Panc1 (cell line): Measurements from ENCODE around the gene TSSK6. TPM values are rescaled to one million over a fixed set of nuclear protein-coding genes. Genes with fewer than 3 reads are reported as not detected.

ENCODE experiments used
- total RNA-seq: library from RNA; stranded (reverse); gene quantifications from one replicate; pipeline ENCODE4 v1.2.1, GENCODE V29; 2021; ENCODE audit not compliant: unreplicated experiment

The TSSK6 gene
- total RNA-seq, 1 experiment from 2014 or later = 1.8 TPM

Other genes with a start within 250 kb of the TSSK6 start
- 2.7 TPM for gene TM6SF2, start 242.2 kb downstream of the TSSK6 start, total RNA-seq
- 41.5 TPM for gene SUGP1, start 195.0 kb downstream of the TSSK6 start, total RNA-seq
- gene MAU2, start 194.7 kb downstream of the TSSK6 start, total RNA-seq = 38.0 TPM
- 99.6 TPM for gene GATAD2A, start 109.9 kb downstream of the TSSK6 start, total RNA-seq
- gene NDUFA13, start 677 bp upstream of the TSSK6 start, total RNA-seq = 287 TPM
- gene YJEFN3, start 13.4 kb upstream of the TSSK6 start, total RNA-seq = 6.1 TPM
- 0.46 TPM for gene CILP2, start 22.7 kb upstream of the TSSK6 start, total RNA-seq
- 8.3 TPM for gene PBX4, start 103.1 kb upstream of the TSSK6 start, total RNA-seq
- gene LPAR2, start 112.7 kb upstream of the TSSK6 start, total RNA-seq = 16.0 TPM
- 18.1 TPM for gene GMIP, start 128.1 kb upstream of the TSSK6 start, total RNA-seq
- gene ATP13A1, start 148.1 kb upstream of the TSSK6 start, total RNA-seq = 62.3 TPM
- gene ZNF101, start 153.3 kb upstream of the TSSK6 start, total RNA-seq = 15.6 TPM
- gene ZNF14, start 217.6 kb upstream of the TSSK6 start, total RNA-seq = 5.6 TPM